ENCODE data around the gene ARFIP1.
"Not testable (repeated sequence)": the region's sequence is repeated elsewhere in the genome, so short reads cannot be mapped to it uniquely, and the experiment has no call there.

The ARFIP1 gene

DNA sequence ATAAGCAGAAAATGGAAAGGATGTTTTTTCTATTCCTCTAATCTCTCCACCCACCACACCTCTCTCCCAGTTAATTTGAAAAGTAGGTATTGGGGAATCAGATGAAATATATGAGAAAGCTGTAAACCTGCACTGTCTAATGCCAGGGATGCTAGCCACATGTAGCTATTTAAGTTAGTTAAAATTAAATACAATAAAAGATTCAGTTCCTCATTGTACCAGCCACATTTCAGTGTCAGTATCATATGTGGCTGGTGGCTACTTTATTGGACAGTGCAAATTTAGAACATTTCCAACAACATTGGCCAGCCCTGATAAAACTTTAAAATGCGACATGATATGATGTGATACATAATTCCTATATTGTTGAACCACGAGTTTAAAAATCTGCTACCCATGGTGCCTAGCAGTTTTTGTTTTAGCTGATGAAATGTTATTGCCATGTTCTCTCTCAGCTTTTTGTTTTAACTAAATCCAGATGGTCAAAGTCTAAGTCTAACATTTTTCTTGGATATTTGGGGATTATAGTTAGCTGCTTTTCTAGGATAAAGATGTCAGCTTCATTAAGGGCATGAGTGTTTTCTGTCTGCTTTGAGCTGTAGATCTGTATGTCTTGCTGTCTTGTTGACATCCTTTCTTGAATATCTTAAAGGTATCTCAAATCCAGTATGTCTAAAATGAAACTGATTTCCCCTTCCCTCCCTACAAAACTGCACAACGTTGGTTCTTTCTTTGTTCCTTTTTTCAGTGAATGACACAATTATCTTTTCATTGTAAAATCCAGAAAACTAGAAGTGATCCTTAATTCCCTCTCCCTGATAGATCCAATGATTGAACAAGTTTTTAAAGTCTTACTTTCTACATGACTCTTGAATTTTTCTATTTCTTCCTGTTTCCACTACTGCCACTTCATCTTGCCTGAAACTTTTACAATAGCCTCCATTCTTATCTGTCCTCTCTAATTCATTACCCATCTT lies 6.2 kb downstream of the ARFIP1 start:
- DNase-seq = no peak

DNA sequence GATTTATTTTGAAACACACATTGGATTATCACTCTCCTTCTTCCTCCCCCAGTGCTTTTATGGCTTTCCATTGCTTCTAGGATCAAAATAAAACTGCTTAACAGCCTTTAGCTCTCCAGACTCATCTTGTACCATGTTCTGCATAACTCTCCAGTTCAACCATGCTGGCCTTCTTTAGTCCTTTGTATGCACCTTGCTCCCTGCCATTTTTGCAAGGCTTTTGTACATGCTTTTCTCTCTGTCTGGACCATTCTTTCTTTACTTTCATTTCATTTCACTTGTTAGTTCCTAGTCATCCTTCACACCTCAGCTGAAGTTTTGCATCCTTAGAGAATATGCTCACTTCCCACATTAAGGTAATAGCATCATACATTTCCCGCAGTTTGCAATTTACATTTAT lies 6.9 kb downstream of the ARFIP1 start:
- DNase-seq = no peak

DNA sequence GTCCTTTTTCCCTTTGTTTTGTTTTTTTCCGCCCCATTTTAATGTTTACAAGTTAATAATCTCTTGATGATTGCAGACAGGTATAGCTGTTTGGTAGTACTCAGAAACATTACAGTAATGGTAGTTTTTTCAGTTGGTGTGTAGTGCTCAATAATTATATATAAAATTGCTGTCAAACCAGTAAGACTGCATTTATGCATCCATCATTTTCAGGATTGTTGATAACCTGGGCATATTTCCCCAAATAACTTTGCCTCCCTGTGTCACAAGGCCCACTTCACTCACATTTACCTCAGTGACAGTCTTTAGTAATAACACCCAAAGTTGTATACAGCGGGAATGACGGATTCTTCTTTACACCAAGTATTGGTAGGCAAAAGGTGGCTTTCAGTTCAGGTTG lies 16.1 kb downstream of the ARFIP1 start:
- no peak for DNase-seq

DNA sequence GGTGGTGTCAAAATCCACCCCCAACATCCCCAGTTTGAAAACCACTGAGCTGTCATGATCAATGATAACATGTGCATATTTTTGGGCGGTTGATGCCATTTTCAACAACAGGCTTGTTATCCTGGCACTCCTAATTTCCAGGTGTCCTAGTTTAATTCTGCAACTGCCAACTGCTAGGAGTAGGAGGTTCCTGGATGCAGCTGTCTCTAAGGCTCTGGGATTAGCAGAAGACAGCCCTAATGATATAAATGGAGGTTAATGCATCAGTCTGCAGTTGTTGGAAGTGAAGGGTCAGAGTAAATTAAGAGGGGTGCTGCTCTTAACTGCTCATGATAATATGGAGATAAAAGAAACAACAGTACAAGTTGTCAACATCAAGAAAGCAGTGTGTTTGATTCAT lies 23.8 kb downstream of the ARFIP1 start:
- no peak for DNase-seq

DNA sequence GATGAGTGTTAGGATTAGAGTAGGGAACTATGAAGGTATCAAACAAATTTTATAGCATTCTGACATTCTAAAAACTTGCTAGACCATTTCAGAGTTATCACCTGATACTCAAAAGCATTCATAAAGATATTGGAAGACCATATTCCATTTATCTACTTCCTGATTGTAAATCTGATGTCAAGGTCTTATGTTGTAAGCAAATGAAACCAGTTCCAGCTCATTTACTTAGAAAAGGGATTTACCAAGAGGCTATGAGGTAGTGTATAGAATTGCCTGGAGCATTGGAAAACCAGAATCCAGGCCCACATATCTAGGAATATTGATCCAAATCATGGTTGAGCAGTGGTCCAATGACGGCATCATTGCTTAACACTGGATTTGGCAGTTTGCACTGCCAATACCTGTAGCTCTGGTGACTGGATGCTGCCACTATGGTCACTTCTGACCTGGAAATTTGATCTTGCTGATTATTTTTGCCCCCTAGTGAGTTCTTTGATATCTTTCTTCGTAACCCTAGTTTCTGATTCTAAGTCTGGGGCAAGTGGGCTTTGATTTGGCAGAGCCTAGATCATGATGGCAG lies 25.4 kb downstream of the ARFIP1 start:
- DNase-seq = no peak

DNA sequence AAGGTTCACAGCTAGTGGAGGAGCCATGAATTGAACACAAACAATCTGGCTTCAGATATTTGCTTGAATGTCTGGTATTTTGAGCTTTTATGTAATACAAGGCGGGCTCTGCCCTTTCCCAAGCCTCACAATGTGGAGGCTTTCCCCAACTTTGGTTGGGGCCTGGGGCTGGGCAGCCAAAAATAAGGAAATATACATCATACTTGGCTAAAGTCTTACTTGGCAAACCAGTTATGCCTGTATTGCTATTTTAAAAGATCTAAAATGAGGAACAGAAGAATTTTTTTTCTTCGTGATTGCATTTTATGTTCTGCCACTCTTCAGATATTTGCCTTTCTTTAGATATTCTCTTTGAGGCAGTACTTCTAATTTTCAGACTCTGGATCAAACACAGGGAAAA lies 26.1 kb downstream of the ARFIP1 start:
- no peak for DNase-seq

DNA sequence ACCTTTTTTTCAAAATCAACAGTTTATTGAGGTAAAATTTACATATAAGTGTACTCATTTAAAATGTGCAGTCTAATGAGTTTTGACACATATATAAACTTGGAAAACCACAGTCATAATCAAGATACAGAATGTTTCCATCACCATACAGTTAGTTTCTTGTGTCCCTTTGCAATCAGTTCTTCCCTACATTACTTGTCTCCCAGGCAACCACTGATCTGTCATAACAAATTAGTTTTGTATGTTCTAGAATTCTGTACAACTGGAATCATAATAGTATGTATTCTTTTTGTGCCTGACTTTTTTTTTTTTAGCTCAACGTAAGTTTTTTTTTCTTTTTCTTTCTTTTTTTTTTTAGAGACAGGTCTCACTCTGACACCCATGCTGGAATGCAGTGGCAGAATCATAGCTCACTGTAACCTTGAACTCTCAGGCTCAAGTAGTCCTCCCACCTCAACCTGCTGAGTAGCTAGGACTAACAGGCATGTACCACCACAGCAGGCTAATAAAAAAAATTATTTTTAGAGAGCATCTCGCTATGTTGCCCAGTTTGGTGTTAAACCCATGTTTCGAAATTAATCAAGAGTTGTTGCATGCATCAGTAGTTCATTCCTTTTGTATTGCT lies 26.9 kb downstream of the ARFIP1 start:
- DNase-seq = no peak

DNA sequence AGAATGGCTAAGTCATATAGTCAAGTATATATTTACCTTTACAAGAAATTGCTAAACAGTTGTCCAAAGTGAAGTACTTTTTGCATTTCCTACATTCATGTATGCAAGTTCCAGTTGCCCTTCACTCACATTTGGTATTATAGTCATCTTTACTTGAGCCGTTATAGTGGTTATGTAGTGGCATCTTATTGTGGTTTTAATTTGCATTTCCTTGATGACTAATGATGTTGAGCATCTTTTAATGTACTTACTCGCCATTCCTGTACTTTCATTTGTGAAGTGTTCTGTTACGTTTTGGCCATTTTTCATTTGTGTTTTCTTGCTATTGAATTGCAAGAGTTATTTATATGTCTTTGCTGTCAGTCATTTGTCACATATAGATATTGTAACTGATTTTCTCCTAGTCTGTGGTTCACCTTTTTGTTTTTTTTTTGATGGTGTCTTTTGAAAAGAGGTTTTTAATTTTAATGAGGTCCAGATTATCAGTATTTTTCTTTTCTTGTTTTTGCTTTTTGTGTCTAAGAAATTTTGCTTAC lies 27.6 kb downstream of the ARFIP1 start:
- no peak for DNase-seq

DNA sequence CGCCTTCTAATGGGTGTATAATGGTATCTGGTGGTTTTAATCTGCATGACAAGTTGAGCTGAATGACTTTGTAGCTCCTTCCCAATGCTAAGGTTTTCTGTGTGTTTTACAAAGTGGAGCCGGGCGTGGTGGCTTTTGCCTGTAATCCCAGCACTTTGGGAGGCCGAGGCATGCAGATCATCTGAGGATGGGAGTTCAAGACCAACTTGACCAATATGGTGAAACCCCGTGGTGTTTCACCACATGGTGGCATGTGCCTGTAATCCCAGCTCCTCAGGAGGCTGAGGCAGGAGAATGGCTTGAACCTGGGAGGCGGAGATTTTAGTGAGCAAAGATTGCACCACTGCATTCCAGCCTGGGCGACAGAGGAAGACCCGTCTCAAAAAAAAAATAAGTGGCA lies 28.9 kb downstream of the ARFIP1 start:
- no peak for DNase-seq

DNA sequence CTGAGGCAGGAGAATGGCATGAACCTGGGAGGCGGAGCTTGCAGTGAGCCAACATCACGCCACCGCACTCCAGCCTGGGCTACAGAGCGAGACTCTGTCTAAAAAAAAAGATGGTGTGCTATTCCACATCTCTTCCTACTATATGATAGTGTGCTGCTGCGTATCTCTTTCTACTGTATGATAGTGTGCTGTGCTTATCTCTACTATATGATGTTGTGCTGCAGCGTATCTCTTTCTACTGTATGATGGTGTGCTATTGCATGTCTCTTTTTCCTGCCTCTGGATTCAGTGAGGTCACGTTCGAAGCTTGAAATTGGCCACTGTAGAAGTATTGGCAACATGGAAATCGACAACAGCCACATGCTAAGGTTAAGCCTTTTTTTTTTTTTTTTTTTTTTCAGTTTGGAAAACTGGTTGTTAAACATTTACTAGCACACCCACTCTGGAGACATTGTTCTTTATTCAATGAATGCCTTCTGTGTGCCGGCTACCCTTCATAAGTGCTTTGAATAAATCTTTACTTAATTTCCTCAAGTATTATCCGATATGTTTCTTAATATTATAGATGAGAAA lies 31.0 kb downstream of the ARFIP1 start:
- DNase-seq = no peak

DNA sequence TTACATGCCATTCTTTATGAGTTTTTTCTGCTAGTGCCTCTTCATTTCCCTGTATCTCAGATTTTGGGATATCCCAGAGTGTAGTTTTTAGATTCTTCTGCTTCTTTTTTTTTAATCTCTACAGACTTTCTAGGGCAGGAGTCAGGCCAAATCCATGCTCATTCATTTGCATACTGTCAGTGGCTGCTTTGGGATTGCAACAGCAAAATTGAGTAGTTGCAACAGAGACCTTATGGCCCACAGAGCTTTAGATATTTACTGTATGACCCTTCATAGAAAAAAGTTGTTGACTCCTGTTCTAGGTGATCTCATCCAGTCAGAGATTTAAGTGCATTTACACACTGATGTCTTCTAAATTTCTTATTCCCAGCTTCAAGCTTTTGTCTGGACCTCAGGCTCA lies 35.3 kb downstream of the ARFIP1 start:
- no peak for DNase-seq

DNA sequence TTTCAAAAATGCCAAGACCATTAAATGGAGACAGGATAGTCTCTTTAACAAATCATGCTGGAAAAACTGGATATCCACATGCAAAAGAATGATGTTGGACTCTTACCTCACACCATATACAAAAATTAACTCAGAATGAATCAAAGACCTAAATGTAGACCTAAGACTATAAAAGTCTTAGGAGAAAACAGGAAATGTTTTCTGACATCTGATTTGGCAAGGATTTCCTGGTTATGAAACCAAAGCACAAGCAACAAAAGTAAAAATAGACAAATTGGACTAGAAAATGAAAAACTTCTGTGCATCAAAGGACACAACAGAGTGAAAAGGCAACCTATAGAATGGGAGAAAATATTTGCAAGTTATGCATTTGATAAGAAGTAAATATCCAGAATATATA lies 37.6 kb downstream of the ARFIP1 start:
- no peak for DNase-seq

DNA sequence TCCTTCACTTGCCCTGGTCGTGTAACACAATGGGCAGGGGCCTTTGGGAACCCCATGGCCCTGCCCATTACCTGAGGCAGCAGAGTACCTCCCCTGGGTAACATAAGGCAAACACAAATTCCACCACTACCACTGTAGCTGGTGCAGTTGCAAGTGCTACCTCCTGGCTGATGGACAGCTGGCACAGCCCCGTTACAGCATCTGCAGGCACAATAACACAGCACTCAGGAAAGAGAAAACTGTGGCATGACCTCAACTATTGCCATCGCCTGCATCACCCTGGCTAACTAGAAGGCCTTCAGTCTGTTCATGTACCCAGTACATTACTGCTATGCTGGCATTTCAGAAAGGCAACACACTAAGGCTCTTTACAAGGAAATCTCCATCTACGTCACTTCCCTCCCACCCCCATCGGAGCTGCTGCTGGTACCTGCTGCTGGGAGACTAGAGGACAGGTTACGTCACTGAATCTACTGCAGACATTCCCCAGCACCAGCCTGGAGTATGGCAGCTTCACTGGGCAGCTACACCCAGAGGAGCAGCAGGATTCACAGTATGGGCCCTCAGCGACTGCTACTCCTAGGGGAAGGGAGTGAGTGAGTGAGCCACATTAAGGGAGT lies 39.4 kb downstream of the ARFIP1 start:
- DNase-seq = no peak

DNA sequence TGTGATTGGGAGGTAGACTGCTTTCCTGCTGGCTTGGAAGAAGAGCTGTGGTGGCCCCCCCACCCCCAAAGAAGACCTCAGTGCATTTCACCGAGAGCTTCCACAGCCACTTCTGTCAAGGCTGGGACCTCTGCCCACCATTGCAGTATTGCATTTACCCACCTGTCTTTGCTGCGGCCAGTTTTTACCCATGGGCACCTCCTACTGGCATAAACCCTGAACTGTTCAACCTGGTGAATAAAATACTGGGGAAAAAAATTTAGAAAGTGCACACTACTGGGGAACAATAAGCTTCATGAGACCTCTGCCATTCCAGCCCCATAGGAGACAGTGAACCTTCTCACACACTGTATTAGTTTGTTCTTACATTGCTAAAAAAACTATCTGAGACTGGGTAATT lies 40.3 kb downstream of the ARFIP1 start:
- no peak for DNase-seq

DNA sequence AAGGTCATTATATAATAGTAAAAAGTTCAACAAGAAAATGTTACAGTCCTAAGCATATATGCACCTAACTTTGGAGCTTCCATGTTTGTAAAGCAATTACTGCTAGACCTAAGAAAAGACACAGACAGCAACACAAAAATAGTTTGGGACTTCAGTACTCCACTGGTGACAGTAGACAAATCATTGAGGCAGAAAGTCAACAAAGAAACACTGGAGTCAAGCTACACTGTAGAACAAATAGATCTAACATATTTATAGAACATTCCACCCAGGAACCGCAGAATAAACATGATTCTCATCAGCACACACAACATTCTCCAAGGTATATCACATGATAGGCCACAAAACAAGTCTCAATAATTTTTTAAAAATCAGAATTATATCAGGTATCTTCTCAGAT lies 42.6 kb downstream of the ARFIP1 start:
- no peak for DNase-seq

DNA sequence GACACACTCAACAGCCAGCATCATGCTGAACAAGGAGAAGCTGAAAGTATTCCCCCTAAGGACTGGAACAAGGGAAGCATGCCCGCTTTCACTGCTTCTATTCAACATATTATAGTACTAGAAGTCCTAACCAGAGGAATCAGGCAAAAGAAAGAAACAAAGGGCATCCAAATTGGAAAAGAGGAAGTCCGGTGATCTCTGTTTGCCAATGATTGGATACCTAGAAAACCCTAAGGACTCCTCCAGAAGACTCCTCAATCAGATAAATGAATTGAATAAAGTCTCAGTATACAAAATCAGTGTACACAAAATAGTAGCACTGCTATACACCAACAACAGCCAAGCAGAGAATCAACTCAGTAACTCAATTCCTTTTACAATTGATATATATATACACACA lies 44.8 kb downstream of the ARFIP1 start:
- DNase-seq = no peak

DNA sequence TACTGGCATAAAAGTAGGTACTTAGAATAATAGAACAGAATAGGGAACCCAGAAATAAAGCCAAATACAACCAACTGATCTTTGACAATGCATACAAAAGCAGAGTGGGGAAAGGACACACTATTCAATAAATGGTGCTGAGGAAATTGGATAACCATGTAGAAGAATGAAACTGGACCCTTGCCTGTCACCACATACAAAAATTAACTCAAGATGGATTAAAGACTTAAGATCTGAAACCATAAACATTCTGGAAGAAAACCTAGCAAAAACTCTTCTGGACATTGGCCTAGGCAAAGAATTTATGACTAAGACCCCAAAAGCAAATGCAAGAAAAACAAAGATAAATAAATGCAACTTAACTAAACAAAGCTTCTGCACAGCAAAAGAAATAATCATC lies 45.6 kb downstream of the ARFIP1 start:
- DNase-seq = no peak

DNA sequence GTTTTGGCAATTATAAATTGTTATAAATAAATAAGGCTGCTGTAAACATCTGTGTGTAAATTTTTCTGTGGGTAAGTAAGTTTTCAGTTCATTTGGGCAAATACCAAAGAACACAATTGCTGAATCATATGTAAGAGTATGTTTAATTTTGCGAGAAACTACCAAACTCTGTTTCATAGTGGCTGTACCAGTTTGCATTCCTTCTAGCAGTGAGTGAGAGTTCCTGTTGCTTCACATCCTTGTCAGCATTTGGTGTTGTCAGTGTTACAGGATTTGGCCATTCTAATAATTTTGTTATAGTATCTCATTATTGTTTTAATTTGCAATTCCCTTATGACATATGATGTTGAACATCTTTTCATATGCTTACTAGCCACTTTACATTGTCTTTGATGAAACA lies 48.4 kb downstream of the ARFIP1 start:
- no peak for DNase-seq

DNA sequence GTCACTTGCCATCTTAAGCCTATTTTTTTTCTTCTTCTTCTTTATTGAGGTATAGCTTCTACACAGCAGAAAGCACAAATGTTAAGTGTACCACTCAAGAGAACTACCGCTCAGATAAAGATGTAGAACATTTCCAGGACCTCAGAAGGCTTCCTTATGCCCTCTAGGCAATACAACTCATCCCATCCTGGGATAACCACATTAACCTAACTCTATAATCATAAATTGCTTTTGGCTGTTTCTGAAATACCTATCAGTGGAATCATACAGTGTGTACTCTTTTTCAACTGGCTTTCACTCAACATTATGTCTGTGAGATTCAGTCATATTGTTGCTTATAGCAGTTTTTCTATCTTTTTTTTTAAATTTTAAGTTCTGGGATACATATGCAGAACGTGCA lies 51.7 kb downstream of the ARFIP1 start:
- DNase-seq = no peak

DNA sequence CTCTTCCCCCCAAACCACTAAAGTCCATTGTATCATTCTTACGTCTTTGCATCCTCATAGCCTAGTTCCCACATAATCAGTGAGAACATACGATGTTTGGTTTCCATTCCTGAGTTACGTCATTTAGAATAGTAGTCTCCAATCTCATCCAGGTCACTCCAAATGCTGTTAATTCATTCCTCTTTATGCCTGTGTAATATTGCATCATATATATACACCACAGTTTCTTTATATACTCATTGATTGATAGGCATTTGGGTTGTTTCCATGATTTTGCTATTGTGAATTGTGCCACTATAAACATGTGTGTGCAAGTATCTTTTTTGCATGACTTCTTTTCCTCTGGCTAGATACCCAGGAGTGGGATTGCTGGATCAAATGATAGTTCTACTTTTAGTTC lies 57.2 kb downstream of the ARFIP1 start:
- no peak for DNase-seq

DNA sequence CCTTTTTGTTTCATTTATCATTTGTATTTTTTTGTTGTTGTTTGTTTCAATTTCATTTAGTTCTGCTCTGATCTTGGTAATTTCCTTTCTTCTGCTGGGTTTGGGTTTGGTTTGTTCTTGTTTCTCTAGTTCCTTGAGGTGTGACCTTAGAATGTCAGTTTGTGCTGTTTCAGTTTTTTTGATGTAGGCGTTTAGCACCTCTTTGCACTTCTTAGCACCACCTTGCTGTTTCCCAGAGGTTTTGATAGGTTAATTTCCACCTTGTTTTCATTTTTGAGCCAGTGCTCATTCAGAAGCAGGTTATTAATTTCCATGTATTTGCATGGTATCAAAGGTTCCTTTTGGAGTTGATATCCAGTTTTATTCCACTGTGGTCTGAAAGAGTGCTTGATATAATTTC lies 60.0 kb downstream of the ARFIP1 start:
- not testable (repeated sequence) for DNase-seq

DNA sequence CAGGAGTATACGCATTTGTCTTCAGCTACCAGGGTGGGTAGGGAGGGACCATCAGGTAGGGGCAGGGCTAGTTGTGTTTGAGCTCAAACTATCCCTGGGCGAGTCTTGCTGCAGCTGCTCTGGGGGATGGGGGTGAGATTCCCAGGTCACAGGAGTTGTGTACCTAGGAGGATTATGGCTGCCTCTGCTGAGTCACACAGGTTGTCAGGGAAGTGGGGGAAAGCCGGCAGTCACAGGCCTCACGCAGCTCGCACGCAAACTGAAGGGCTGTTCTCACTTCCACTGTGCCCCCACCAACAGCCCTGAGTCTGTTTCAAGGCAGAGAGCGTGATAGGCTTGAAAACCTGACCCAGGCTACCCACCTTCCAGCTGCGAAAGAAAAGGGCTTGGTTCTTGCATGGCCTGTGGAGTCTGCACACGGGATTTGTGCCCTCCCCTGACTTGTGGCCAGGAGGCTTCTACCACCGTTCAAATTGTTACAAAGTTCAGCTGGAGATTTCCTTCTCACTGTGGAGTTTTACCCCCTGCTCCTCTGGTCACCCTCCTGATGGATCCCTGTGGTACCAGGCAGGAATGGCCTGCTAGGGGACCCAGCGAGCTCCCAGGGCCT lies 63.8 kb downstream of the ARFIP1 start:
- DNase-seq = no peak

DNA sequence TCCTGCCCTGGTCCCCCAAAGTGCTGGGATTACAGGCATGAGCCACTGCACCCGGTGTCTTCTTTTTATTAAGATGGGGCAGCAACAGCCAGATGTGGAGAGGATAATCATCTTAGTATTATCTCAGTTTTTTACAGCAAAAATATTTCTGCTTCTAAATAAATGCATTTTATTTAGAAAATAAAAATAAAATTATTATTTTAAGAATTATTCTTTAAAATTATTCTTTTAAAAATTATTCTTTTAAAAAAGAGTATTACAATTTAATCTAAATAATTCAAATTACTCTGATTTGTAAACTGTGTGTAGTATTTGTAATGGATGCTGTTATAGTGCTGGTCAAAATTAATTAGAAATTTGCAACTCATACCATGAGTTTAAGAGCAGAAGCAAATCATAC lies 67.6 kb downstream of the ARFIP1 start:
- no peak for DNase-seq
